Amniotic stem cell (primary cell): ENCODE measurements around the gene ANKK1.
A peak's percentile ranks its signal among the peaks of the same experiment; 100 is the strongest.

ENCODE experiments used
- DNase-seq: peaks from one replicate; lab custom pipeline; 2025; lab: John Stamatoyannopoulos, UW

The ANKK1 gene

DNA sequence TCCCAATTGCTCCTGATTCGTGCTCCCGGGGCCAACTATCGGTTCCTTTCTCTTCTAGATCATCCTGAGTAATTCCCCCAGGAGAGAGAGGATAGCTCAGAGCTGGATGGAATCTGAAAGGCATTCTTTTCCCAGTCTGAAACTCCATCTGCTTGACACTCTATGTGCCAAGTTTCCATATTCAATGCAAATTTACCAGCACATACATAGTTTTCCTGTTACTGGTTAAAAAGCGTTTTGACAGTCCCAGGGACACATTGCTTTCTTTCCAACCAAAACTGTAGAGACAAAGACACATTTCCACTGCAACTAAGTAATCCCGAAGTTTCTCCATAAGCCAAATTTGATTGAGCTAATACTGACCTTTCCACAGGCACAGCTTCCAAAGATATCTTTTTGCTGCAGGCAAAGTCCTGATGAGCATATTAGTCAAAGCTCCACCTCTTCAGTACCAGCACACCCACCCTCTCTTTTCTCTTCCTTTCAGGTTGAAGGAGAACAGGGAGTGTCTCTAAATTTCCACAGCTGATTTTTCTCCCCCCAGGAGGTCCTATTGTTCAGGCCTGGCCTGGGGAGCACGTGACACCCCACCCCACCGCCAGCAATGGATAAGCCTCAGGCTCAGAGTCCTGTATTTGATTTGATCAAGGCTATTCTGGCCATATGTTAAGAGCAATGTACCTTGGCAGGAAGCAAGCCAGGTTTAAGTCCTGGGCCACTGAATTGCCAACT lies 9.7 kb upstream of the ANKK1 start:
- DNase-seq, result no peak

DNA sequence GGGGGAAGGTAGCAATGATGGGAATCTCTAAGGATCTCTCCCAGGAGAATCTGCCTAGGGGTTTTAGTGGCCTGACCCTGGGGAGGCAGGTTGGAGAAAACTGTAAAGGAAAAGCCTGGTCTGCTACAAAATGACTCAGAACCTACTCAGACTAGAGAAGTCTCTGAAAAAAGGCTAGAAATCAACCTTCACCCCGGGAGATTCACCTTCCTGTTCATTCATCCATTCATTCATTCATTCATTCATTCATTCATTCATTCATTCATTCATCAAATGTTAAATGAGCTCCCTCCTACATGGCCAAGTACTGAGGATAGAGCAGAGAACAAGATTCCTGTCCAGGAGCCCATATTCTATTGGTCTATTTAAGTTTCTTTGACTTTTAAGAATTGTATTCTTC lies 8.9 kb upstream of the ANKK1 start:
- no peak for DNase-seq

DNA sequence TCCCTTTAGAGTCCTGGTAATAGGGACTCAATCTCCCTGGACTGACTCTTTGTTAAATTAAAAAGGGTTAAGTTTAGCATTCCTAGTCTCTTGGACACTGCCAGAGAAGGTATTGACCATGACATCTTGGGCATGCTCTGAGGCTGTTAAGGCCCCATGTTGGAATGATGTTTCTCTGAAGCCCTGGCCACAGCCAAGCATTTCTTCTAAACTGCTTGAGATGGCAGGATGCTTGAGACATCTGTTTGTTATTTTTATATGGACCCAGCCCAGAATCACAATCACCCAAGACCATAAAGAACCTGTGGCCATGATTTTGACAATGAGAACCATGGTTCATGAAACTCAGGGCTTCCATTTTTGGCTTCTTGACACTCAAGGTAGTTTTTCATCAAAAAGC lies 5.5 kb upstream of the ANKK1 start:
- no peak for DNase-seq

DNA sequence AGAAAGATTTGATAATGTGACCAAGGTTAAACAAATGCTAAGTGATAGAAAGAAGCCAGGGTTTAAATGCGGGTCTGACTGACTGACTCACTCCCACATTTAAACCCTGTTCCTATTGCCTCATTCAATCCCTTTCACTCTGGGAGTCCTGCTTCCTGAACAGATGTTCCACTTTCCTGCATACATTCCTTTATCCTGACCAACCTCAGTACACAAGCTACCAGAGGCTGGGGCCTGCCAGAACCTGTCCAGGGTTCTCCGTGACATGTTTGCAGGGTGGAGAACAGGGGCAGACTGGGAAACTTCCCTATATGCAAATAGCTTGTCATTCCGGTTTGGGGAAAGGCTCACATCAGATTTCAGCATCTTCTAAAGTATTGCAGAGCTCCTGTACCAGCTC lies 3.0 kb upstream of the ANKK1 start:
- DNase-seq, result peak; percentile 30

DNA sequence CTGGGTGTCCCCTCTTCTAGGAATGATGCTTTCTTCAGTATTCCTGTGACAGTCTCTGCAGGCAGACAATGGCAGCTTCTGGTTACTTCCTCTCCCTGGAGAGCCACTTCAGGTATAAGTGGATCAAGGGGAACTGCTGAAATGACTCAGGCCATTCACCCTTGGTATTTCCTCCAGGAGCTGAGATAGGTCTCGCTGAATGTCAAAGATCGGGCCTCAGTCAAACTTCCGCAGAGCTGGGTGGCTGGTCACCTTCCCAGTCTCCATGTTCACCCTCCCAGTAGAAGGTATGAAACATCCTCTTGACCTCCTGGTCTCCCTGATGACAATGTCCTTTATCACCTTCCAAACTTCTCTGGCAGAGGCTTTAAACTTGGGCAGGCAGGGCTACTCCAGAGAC lies 1.8 kb upstream of the ANKK1 start:
- DNase-seq, result no peak

DNA sequence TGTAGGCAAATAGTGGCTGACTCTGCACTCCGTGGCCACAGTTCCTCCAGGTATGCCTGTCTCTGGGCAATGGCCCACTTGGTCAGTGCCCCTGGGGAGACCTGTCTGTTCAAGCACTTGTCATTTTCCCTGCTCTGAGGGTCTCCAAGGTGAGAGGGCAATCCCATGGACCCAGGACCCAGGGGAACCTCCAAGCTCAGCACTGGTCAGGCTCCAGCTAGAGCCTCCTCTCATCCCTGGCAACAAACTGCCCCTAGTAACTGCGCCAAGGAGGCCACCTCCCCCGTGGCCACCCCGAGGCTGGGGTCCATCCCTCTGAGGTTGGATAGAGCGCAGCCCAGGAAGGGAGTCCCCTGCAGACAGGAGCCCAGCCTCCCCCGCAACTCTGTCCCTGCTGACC lies 713 bp upstream of the ANKK1 start:
- no peak for DNase-seq

DNA sequence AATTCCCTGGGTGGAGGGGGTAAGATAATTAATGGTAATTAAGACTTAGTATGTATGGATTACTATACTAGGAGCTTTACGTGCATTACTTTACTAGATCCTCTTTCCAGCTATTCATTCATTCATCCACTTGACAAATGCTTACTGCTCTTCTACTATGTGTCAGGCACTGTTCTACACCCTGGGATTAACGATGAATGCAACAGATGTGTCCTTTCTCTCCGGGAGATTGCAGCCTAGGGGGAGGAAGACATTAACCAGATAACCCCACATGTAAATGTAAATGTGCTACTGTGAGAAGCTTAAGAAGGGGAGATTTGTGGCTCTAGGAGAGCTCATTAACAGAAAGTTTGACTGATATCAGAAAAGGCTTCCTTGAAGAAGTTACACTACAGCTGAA lies 1.7 kb downstream of the ANKK1 start:
- DNase-seq, result no peak

DNA sequence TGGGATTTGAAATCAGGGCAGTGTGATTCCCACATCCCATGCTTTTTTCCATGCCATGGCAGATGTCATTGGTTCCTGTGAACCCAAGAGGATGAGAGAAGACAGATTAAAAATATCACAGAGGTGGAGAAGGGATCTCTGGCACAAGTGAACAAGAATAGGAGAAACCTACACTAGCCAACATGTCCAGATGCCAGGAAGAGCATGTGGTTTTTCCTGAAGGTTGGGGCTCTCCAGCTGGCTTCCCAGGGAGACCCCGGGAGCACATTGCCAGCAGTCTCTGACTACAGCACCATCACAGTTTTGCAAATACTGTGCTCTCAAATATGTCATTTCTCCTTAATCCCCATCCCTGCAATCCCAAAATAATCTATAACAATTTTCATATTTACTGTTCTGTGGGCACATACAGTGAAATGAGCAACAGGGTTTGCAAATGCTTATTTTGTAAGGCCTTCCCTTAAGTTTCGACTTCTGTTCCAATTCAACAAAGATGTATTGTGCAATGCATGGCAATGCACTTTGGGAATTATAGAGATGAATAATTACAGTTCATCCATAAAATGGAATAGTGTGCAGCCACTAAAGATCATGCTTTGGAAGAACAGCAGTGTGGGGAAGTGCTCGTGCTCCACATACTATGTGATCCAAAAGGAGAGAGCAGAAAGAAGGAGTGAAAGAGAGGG lies 4.8 kb downstream of the ANKK1 start:
- no peak for DNase-seq

DNA sequence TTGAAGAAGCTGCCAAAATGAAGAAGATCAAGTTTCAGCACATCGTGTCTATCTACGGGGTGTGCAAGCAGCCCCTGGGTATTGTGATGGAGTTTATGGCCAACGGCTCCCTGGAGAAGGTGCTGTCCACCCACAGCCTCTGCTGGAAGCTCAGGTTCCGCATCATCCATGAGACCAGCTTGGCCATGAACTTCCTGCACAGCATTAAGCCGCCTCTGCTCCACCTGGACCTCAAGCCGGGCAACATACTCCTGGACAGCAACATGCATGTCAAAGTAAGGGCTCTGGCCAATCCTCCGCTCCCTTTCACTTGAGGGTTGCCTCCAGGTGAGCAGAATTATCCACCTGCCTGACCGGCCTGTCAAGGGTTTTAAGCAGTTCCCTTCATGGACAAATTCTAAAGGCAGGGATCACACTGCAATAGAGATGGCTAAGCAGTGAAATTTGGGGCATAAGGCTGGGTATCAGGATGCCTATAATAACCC lies 6.0 kb downstream of the ANKK1 start:
- no peak for DNase-seq

DNA sequence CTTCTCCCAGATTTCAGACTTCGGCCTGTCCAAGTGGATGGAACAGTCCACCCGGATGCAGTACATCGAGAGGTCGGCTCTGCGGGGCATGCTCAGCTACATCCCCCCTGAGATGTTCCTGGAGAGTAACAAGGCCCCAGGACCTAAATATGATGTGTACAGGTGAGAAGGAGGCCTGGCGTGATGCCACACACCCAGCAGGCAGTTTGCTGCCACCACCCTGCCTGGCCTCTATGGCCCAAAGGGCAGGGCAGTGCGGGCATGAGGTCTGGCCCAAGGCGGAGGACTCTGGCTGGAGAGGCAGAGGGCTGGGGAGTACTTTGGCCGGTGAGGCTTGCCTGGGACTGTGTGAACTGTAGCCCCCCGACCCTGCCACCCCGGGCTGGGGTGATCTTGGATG lies 7.3 kb downstream of the ANKK1 start:
- no peak for DNase-seq

DNA sequence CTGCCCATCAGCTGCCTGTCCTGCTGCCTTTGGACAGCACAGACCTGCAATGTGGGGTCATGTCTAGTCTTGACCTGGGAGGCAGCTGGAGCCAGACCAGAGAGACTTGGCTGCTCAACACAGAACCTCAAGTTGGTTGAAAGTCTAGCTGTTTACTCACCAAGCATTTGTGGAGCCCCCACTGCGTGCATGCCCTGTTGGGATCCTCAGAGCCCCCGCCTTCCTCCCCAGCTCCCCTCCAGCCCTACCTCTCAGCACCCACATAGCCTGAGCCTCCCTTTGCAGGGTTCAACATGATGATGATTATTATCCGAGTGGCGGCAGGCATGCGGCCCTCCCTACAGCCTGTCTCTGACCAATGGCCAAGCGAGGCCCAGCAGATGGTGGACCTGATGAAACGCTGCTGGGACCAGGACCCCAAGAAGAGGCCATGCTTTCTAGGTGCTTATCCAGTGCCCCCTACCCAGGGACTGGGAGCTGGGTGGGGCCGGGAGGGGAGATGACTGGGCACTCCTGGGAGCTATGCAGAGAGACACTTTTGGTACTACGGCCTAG lies 8.3 kb downstream of the ANKK1 start:
- DNase-seq, result no peak

DNA sequence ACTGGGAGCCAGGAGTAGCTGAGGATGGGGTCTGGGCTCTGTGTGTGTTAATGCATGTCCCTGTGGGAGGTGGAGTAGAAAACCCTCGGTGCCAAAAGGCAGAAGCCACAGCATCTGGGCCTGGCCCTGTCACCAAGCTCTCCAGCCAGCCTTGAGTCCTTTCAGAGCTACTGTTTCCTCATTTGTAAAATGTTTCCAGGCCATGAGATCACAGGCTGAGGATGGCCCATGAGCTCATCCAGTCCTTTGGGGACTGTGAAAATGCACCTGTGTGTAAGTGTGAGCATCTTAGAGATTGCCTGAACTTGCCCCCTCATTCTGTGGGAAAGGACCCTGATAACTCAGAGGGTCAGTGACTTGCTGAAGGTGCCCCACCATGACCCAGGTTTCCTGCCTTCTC lies 9.1 kb downstream of the ANKK1 start:
- DNase-seq, result no peak

DNA sequence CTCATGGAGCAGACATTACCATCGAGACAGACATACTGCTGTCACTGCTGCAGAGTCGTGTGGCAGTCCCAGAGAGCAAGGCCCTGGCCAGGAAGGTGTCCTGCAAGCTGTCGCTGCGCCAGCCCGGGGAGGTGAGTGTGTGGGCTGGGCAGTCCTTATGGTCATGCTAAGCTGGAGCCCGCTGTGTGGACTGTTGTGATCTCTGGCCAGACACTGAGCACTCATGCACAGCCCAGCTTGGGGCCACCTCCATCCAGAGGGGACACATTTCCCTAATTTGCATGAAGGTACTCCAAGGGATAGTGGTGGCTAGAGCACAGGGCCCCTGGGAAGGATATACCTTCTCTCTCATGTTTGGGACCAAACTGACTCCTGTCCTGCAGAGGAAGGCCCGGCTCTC lies 9.6 kb downstream of the ANKK1 start:
- DNase-seq, result no peak

DNA sequence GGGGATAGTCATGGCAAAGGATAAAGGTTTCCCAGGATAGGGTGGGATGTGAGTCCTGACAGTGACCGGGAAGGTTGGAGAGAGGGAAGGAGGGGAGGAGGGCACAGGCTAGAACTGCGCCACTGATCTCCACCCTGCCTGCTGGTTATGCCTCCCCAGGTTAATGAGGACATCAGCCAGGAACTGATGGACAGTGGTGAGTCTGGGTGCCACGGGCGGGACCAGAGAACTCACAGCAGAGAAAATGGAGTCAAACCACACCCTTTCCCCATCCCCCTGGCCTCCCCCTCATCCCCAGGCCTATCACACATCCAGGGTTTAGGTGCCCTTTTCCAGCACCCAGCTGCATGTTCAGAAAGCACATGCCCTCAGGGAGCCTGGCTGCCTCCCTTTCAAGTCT lies 10.2 kb downstream of the ANKK1 start:
- DNase-seq, result no peak

DNA sequence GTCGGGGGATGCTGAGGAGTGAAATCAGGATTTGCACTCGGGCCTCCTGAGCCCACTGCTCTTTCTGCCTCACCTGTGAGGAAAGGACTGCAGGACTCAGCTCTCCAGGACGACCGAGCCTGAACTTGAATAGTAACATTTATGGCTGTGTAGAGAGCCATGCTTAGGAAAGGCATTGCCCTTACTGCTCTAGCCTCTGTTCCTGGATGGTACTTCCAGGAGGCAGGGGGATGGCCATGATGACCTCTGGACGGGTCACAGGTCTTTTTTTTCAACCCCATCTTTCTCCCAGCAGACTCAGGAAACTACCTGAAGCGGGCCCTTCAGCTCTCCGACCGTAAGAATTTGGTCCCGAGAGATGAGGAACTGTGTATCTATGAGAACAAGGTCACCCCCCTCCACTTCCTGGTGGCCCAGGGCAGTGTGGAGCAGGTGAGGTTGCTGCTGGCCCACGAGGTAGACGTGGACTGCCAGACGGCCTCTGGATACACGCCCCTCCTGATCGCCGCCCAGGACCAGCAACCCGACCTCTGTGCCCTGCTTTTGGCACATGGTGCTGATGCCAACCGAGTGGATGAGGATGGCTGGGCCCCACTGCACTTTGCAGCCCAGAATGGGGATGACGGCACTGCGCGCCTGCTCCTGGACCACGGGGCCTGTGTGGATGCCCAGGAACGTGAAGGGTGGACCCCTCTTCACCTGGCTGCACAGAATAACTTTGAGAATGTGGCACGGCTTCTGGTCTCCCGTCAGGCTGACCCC lies 11.3 kb downstream of the ANKK1 start:
- DNase-seq, result no peak

DNA sequence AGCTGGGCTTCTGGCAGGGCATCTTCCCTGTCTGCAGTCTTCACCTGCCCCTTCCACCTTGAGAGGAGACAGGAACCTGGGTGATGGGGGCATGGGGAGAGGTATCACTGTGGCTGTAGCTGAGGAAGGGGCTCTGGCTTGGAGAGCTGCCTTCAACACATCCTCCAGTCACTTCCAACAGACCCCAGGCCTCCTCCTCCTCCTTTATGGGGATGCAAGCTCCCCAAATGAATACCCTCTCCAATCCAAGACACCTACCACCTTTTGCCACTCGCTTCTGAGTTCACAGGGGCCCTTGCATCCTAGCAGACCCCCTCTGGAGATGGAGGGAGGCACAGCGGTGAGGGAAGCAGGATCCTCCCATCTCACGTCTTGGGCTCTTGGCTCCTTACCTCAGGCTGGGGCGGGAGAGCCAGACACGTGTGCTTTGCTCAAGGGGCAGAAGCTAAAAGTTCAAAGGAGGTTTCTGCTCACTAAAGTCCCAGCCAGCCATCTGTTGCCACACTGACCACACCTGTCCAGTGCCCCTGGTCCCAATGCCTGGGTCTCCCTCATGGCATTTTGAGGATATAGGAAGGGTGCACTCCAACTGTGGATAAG lies 13.2 kb downstream of the ANKK1 start:
- DNase-seq, result no peak

DNA sequence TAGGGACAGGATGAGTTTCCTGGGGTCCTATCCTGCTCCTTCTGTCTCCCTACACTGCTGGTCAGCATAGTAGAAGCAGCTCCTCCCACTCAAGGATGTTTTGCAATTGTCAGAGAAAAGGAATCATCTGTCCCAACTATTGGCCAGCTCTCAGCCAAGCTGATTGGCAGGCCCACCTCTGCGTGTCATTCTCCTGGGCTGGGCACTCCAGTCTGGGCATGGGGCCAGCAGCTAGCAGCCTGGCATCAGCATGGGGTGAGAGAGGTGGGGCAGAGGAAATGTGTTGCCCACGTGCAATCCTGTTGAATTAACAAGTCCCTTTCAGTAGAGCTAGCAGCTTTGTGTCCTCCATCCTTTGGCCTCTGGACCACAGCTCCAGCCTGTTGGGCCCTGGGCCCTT lies 14.1 kb downstream of the ANKK1 start:
- DNase-seq, result no peak

DNA sequence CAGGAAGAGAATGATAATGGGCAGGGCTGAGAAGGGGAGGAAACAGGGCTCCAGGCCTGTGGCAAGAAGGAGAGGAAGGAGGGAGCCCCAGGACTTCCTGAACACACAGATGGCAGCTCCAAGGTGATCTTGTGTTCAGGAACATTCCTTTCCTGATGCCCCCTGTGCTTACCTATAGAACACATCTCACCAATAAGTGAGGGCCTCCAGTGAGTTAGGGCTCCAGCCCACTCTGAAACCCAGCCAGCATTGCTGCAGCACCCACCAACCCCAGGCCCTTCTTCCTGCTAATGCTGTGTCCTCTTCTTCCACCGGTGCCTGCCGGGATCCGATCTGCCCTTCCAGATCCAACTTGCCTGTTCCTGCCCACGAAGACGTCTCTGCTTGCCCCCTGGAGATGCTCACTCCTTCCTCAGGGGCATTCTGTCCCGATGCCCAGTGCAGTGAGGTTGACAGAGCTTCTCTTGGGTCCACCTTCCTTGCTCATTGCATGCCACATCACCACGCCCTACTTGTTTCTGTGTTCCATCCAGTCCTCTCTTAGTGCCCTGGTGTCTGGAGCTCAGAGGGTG lies 17.4 kb downstream of the ANKK1 start:
- no peak for DNase-seq

DNA sequence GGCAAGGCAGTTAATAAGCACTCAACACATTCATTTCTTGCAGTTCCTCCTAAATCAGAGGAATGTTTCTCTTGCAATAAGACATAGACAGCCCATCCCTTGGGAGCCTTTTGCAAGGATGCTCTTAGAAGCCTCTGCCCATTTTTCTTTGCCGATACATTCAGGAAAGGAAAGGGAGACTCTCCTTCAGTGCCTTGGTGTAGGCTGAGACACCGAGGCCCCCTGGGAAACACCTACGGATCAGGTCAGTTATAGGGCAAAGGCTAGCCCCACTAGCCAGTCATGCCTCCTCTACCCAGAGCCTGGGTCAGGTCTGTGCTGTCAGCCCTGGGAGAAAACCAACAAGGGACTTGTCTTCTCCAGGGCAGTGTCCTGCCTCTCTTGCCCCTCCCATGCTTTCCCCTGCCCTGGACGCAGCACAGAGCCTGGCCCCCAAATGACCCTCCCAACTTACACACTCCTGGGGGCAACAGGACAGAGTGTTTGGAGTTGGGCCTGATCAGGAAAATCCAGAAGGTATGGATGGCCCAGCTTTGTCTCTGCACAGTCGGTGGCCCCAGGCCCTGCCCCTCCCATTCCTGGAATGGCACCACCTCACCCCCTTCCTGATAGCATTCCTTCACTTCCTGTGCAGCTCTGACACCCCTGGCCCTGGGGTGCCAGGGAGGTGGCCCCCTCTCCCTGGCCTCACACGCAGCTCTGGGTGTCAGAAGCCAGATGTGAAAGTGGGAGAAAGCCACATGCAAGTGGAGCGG lies 18.3 kb downstream of the ANKK1 start:
- no peak for DNase-seq

DNA sequence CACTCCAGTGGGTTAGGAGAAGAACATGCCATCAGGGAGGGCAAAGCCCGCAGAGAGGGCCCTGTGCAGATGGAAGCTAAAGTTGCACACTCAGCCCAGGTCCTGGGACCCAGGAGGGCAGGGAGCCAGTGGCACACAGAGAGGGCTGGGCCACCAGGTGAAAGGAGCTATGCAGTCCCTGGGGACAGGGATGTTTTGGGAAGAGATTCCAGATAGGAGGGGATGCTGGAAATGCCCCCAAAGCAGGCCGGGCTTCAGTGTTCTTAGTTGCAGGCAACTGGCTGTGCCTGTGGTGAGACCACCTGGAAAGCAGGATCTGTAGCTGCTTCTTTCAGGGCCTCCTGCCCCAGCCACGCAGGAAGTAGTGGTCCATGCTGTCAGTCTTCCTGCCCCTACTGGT lies 19.6 kb downstream of the ANKK1 start:
- no peak for DNase-seq

DNA sequence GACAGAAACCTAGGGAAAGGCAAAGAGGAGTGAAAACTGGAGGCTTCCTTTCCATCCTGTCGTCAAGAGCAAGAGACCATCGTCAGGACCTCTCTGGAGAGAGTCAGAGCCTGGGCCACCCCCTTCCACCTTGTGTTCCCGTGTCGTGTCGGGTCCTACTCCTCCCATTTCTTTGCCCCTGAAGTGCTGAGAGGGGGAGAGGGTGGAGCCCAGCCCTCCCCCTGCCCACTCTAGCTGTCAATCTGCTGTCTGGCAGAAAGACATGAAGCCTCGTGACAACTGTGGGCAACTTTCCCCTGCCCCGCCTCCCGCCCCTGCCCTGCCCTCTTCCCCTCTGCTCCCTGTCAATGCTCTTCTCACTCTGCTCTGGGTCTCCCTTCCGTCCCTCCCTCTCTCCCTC lies 20.6 kb downstream of the ANKK1 start:
- DNase-seq, result no peak
